CD4-positive, alpha-beta memory T cell (primary cell): ENCODE measurements around the gene ENGASE. TPM values are rescaled to one million over a fixed set of nuclear protein-coding genes. Genes with fewer than 3 reads are reported as not detected.
"Not testable (repeated sequence)": the region's sequence is repeated elsewhere in the genome, so short reads cannot be mapped to it uniquely, and the experiment has no call there.

Experiments
- CTCF ChIA-PET: fragments of 350-600 bp; sonication (Branson Sonifier 250); formaldehyde crosslinking; loops from one replicate; lab custom pipeline; 2021; ENCODE audit warnings: inconsistent platforms; ENCODE audit not compliant: partially characterized antibody; lab: Charles Lee
- POLR2A ChIA-PET: fragments of 350-600 bp; sonication (Branson Sonifier 250); formaldehyde crosslinking; loops from one replicate; lab custom pipeline; 2021; ENCODE audit not compliant: partially characterized antibody; lab: Charles Lee
- DNase-seq, 5 donors: peaks; one replicate each; pipeline versions ENCODE4 v3.0.0 to v3.0.0-alpha.2; 2020 to 2022; ENCODE audit warnings: mixed read lengths in 1 of 5
- H3K27ac ChIP-seq: one replicate; pipeline ENCODE4 v1.7.0; 2013; ENCODE audit warnings: low read depth, low read length
- H3K27me3 ChIP-seq: 2 replicates; pipeline ENCODE4 v1.7.0; 2013; ENCODE audit warnings: mild to moderate bottlenecking, low read length, moderate library complexity; ENCODE audit not compliant: insufficient read depth
- H3K36me3 ChIP-seq: 2 replicates; pipeline ENCODE4 v1.7.0; 2013; ENCODE audit warnings: mild to moderate bottlenecking, low read length, moderate library complexity; ENCODE audit not compliant: insufficient read depth
- H3K4me1 ChIP-seq: 2 replicates; pipeline ENCODE4 v1.7.0; 2013; ENCODE audit warnings: mild to moderate bottlenecking, low read length, moderate library complexity; ENCODE audit not compliant: insufficient read depth
- H3K4me3 ChIP-seq, 2 donors: one replicate each; pipeline ENCODE4 v1.7.0; 2013; ENCODE audit warnings: low read length in 2 of 2, mild to moderate bottlenecking in 1 of 2
- H3K9me3 ChIP-seq, 2 donors: one replicate each; pipeline ENCODE4 v1.7.0; 2013; ENCODE audit warnings: low read length in 2 of 2, control low read depth in 1 of 2; ENCODE audit not compliant: control insufficient read depth in 1 of 2
- H3K27ac Mint-ChIP-seq, 7 donors: one replicate each; pipeline ENCODE4 v1.8.0; 2020 to 2021; ENCODE audit warnings: mixed read lengths in 7 of 7, mild to moderate bottlenecking in 6 of 7, inconsistent platforms in 3 of 7, moderate library complexity in 3 of 7
- H3K27me3 Mint-ChIP-seq, 2 donors: one replicate each; pipeline ENCODE4 v1.8.0; 2020 to 2021; ENCODE audit warnings: mixed read lengths in 2 of 2
- H3K36me3 Mint-ChIP-seq, 2 donors: one replicate each; pipeline ENCODE4 v1.8.0; 2020 to 2021; ENCODE audit warnings: mixed read lengths in 2 of 2, inconsistent platforms in 1 of 2, mild to moderate bottlenecking in 1 of 2
- H3K4me1 Mint-ChIP-seq, 4 donors: one replicate each; pipeline ENCODE4 v1.8.0; 2020 to 2021; ENCODE audit warnings: mixed read lengths in 4 of 4, mild to moderate bottlenecking in 1 of 4
- H3K4me3 Mint-ChIP-seq, 8 donors: one replicate each; pipeline ENCODE4 v1.8.0; 2020 to 2021; ENCODE audit warnings: mixed read lengths in 8 of 8, mild to moderate bottlenecking in 7 of 8, moderate library complexity in 6 of 8, inconsistent platforms in 3 of 8
- H3K9me3 Mint-ChIP-seq, 8 donors: one replicate each; pipeline ENCODE4 v1.8.0; 2020 to 2021; ENCODE audit warnings: mixed read lengths in 8 of 8, mild to moderate bottlenecking in 5 of 8, inconsistent platforms in 3 of 8, moderate library complexity in 1 of 8
- intact Hi-C: fragments of 100-400 bp; cut with micrococcal nuclease; formaldehyde crosslinking; loops from one replicate; pipeline ENCODE4 v1.15.1; 2023
- polyA plus RNA-seq, 2 donors: library from polyadenylated mRNA; unstranded; fragments of 300-500 nt; fragmentation: Illumina TruSeq; gene quantifications; one replicate each; pipeline ENCODE4 v1.2.3, GENCODE V29; 2021
- total RNA-seq, 2 experiments: library from RNA; stranded (reverse); gene quantifications; one replicate each; pipeline ENCODE4 v1.2.3, GENCODE V29; 2021

The ENGASE gene
- total and polyA plus RNA-seq, 4 experiments from 2014 or later, result 2.7 to 150 (median 75.8) TPM

DNA sequence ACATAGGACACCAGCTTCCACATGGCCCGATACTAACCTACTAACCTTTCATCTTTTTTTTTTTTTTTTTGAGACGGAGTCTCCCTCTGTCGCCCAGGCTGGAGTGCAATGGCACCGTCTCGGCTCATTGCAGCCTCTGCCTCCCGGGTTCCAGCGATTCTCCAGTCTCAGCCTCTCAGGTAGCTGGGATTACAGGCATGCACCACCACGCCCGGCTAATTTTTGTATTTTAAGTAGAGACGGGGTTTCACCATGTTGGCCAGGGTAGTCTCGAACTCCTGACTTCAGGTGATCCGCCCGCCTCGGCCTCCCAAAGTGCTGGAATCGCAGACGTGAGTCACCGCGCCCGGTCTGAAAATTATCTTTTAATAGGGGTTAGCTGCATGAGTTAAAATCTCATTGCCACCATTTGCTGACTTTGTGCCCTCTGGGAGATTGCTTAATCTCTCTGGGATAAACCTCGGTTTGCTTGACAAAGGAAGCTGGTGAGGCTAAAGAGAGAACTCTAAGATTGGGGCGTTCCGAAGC is 439 bp upstream of the ENGASE start:
- H3K27me3 ChIP-seq, H3K27me3 Mint-ChIP-seq, H3K36me3 ChIP-seq, H3K27ac ChIP-seq, DNase-seq, H3K9me3 ChIP-seq, H3K9me3 Mint-ChIP-seq, intact Hi-C loops: not testable (repeated sequence)
- Histone ChIP-seq H3K4me1 (peaks cover 24% of the 10 kb centered on the region), H3K4me3 (peak overlapping the region; percentile 23 to 68)
- ChIA-PET POLR2A (interaction anchor here (0.6 to 1.6 kb wide), 3 partner anchors 10 to 1931 kb away, joined by 3 to 5 read pairs (median 3); partner anchors contain the start of gene CANT1), CTCF (interaction anchor here (0.8 to 2.9 kb wide), 8 partner anchors 8 to 318 kb away, joined by 3 to 15 read pairs (median 4); no protein-coding TSS in a partner anchor)
- Mint-ChIP-seq H3K27ac (peak overlapping the region; percentile 47 to 89 (median 84)), H3K36me3 (peaks cover 3 to 24% of the 10 kb centered on the region in 2 donors), H3K4me3 (peak overlapping the region; percentile 82 to 88 (median 86)), H3K4me1 (peaks cover 8 to 30% (median 14%) of the 10 kb centered on the region in 4 donors)

DNA sequence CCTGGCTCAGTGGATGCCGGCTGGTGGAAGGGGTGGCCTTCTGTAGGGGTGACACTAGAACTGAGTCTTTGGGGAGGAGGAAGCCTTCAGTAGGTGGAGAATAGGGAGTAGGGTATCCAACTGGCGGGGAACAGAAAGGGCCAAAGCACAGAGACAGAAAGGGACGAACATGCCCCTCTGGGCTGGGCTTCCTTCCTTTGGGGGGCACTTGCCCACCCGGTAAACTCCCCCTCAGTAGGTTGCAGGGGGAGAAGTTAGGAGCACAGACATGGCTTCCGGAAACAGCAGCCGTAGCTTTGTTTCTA is 774 bp downstream of the ENGASE start:
- Mint-ChIP-seq H3K9me3 (no peaks in the 10 kb centered on the region), H3K27me3 (no peaks in the 10 kb centered on the region), H3K27ac (peak overlapping the region; percentile 82 to 95 (median 93)), H3K4me3 (peak overlapping the region; percentile 89 to 94 (median 90)), H3K4me1 (peaks cover 8 to 30% (median 18%) of the 10 kb centered on the region in 4 donors), H3K36me3 (peaks cover 14 to 35% of the 10 kb centered on the region in 2 donors)
- CTCF ChIA-PET, result interaction anchor here (2.8 to 2.9 kb wide), 2 partner anchors 11 to 317 kb away, joined by 9 to 15 read pairs; no protein-coding TSS in a partner anchor
- Histone ChIP-seq H3K27me3 (no peaks in the 10 kb centered on the region), H3K9me3 (no peaks in the 10 kb centered on the region), H3K27ac (peak overlapping the region; percentile 78), H3K36me3 (peaks cover 8% of the 10 kb centered on the region), H3K4me3 (peak overlapping the region in 1 of 2 donors; percentile 68), H3K4me1 (peaks cover 24% of the 10 kb centered on the region)
- POLR2A ChIA-PET, result no interaction called here
- intact Hi-C loops, result no loop called here
- peak in 4 of 5 donors; percentile 18 to 25 (median 24) for DNase-seq

DNA sequence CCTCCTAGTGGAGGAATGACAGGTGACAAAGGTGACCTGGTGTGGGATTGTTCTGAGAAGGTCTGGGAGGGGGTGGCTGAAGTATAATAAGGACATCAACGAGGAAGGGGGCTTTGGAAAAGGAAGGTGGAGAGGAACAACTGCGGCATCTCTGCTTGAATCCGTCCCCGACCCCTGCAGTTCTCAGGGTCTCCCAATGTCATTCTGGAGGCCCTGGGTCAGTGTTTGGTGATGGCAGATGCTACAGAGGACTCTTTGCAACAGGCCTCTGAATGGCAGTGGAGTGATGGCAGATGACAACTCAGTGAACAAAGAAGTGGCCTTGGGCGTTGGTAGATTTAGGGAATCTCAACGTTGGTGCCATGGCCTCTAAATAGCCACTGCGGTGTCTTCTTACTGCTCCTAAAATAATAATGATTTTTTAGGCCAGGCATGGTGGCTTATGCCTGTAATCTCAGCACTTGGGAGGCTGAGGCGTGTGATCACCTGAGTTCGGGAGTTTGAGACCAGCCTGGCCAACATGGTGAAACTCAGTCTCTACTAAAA is 1.3 kb downstream of the ENGASE start:
- Histone ChIP-seq H3K4me3 (no peak overlapping the region), H3K27me3 (no peaks in the 10 kb centered on the region), H3K27ac (peak overlapping the region; percentile 78), H3K36me3 (peaks cover 12% of the 10 kb centered on the region), H3K9me3 (no peaks in the 10 kb centered on the region), H3K4me1 (peaks cover 24% of the 10 kb centered on the region)
- Mint-ChIP-seq H3K27me3 (no peaks in the 10 kb centered on the region), H3K4me1 (peaks cover 8 to 31% (median 19%) of the 10 kb centered on the region in 4 donors), H3K4me3 (peak overlapping the region; percentile 89 to 94 (median 90)), H3K36me3 (peaks cover 19 to 40% of the 10 kb centered on the region in 2 donors), H3K9me3 (no peaks in the 10 kb centered on the region), H3K27ac (peak overlapping the region; percentile 82 to 95 (median 93))
- CTCF ChIA-PET, result interaction anchor here (2.9 kb wide), 1 partner anchor 317 kb away, joined by 9 read pairs; no protein-coding TSS in a partner anchor
- intact Hi-C loops, result no loop called here
- POLR2A ChIA-PET, result no interaction called here
- no peak for DNase-seq

DNA sequence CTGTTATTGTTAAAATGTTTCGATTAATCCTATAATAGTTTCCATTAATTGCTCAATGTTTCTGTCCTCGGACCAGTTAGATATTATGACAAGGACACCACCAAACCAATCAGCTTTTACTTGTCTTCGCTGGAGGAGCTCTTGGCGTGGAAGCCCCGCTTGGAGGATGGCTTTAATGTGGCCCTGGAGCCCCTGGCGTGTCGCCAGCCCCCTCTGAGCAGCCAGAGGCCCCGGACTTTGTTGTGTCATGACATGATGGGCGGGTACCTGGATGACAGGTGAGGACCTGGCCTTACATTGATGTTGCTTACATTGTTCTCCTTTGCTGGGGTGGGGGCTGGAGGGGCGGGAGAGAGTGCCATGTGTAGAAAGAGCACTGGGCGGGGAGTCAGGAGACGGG is 3.0 kb downstream of the ENGASE start:
- H3K4me1 Mint-ChIP-seq, result peaks cover 8 to 31% (median 19%) of the 10 kb centered on the region in 4 donors
- Histone ChIP-seq H3K9me3 (no peaks in the 10 kb centered on the region), H3K4me1 (peaks cover 24% of the 10 kb centered on the region), H3K36me3 (peaks cover 12% of the 10 kb centered on the region), H3K27ac (no peak overlapping the region), H3K4me3 (no peak overlapping the region), H3K27me3 (no peaks in the 10 kb centered on the region)
- no peak for DNase-seq
- ChIA-PET POLR2A (no interaction called here), CTCF (interaction anchor here (1.5 kb wide), 1 partner anchor 12 kb away, joined by 5 read pairs; no protein-coding TSS in a partner anchor)
- no peak overlapping the region for H3K4me3 Mint-ChIP-seq
- intact Hi-C loops, result no loop called here
- no peaks in the 10 kb centered on the region for H3K27me3 Mint-ChIP-seq
- peaks cover 27 to 49% of the 10 kb centered on the region in 2 donors for H3K36me3 Mint-ChIP-seq
- H3K9me3 Mint-ChIP-seq, result no peaks in the 10 kb centered on the region
- peak overlapping the region in 5 of 7 donors; percentile 42 to 85 (median 59) for H3K27ac Mint-ChIP-seq

DNA sequence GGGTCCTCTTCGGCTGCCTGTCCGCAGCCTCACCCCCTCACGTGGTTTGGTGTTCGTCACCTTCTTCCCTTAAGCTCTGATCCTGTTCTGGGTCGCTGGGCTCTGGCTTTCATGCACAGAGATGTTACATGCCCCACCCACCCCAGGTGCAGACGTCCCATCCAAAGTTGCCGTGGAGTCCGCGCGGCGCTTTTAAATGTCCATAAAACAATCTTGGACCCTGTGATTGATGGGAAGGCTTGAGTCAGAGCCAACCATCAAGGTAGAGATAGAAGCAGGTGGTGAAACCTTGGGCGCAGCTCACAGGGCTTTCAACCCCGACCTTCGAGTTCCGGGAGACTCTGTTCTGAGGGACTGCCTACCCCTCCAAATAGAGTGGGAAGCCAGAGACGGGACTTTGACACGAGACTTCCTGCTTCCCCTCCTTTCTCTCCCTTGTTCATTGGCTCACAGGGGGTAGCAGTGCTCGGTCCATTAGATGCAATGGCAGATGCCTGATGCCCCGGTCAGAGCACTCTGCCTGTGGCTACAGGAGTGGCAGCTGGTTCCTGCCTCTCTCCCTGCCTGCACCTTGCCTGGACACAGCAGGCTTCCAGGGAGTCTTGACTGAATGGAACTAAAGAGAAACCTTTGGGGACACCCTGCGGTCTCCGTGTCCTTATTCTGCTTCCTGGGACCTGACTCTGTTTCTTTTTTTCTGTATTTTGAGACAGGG is 4.0 kb downstream of the ENGASE start:
- no peak overlapping the region for H3K27ac ChIP-seq
- Mint-ChIP-seq H3K4me1 (peaks cover 8 to 31% (median 19%) of the 10 kb centered on the region in 4 donors), H3K36me3 (peaks cover 27 to 51% of the 10 kb centered on the region in 2 donors), H3K4me3 (no peak overlapping the region), H3K27me3 (no peaks in the 10 kb centered on the region), H3K27ac (peak overlapping the region in 2 of 7 donors; percentile 10 to 35), H3K9me3 (no peaks in the 10 kb centered on the region)
- H3K27me3 ChIP-seq, result no peaks in the 10 kb centered on the region
- DNase-seq, result no peak
- ChIA-PET POLR2A (no interaction called here), CTCF (interaction anchor here (1.5 kb wide), 1 partner anchor 13 kb away, joined by 5 read pairs; no protein-coding TSS in a partner anchor)
- intact Hi-C loops, result no loop called here
- peaks cover 12% of the 10 kb centered on the region for H3K36me3 ChIP-seq
- no peaks in the 10 kb centered on the region for H3K9me3 ChIP-seq
- no peak overlapping the region for H3K4me3 ChIP-seq
- H3K4me1 ChIP-seq, result peaks cover 24% of the 10 kb centered on the region

DNA sequence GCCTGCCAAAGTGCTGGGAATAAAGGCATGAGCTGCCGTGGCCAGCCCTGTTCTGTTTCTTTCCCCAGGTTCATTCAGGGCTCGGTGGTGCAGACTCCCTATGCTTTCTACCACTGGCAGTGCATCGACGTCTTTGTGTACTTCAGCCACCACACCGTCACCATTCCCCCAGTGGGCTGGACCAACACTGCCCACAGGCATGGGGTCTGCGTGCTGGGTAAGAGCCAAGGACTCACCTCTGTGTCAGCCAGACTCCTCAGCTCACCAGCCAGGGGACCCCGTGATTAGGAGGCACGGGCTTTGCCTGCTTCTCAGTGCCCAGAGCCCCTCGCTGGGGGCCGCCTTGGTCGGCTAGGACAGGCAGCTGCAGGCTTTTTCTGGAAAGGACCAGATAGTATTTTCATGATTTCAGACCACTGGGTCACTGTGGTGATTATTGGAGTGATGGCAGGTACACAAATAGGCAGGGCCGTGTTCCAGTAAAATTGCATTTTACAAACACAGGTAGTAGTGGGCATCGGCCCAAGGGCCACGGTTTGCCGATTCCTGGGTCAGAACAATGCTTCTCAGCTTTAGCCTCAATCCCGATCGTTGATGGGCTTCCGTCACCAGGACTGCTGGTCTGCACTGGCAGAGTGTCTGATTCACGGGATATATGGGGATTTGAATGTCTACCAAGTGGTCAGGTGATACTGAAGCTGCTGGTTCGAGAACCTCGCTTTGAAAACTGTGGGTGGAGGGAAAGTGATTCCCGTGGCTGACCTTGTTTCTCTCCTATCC is 5.0 kb downstream of the ENGASE start:
- Histone ChIP-seq H3K36me3 (peaks cover 14% of the 10 kb centered on the region), H3K9me3 (no peaks in the 10 kb centered on the region), H3K27ac (no peak overlapping the region), H3K27me3 (no peaks in the 10 kb centered on the region), H3K4me3 (no peak overlapping the region), H3K4me1 (peaks cover 17% of the 10 kb centered on the region)
- DNase-seq, result no peak
- Mint-ChIP-seq H3K4me3 (peak overlapping the region in 1 of 8 donors; percentile 32), H3K27me3 (no peaks in the 10 kb centered on the region), H3K4me1 (peaks cover 8 to 26% (median 16%) of the 10 kb centered on the region in 4 donors), H3K27ac (no peak overlapping the region), H3K9me3 (peaks cover 0 to 2% (median 0%) of the 10 kb centered on the region in 8 donors), H3K36me3 (peaks cover 27 to 57% of the 10 kb centered on the region in 2 donors)
- ChIA-PET CTCF (interaction anchor here (1.7 kb wide), 1 partner anchor 14 kb away, joined by 8 read pairs; no protein-coding TSS in a partner anchor), POLR2A (no interaction called here)
- intact Hi-C loops, result no loop called here
